ENCODE data around the gene ACBD4.

DNA sequence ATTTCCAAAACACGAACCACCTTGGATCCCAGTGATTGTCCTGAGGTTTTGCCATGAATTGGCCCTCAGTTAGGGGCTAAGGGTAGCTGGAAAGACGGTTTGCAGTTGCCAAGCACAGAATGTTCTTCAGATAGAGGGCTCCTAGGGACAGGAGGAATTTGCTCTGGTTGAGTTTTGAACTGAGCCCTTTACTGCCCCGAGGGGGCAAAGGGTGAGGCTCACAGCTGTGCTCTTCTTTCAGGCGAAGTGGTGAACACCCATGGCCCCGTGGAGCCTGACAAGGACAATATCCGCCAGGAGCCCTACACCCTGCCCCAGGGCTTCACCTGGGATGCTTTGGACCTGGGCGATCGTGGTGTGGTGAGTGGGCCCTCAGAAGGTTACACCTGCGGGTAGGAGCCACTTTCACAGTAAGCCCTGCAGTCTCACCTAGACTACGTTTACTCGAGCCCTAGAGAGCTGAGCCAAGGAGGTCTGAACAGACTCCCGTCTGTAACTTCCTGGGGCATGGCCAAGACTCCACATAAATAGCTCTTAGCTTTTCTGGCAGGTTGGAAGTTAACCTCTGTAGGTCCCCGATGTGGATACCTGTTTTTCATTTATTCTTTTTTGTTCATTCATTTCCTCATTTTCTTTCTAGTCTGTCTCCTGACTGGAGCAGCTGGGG lies 41.9 kb upstream of the ACBD4 start:
- TF ChIP-seq, protein P1, sequence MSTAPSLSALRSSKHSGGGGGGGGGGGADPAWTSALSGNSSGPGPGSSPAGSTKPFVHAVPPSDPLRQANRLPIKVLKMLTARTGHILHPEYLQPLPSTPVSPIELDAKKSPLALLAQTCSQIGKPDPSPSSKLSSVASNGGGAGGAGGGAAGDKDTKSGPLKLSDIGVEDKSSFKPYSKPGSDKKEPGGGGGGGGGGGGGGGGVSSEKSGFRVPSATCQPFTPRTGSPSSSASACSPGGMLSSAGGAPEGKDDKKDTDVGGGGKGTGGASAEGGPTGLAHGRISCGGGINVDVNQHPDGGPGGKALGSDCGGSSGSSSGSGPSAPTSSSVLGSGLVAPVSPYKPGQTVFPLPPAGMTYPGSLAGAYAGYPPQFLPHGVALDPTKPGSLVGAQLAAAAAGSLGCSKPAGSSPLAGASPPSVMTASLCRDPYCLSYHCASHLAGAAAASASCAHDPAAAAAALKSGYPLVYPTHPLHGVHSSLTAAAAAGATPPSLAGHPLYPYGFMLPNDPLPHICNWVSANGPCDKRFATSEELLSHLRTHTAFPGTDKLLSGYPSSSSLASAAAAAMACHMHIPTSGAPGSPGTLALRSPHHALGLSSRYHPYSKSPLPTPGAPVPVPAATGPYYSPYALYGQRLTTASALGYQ (CRISPR knock-in tag; IDR thresholded peaks at IDR 0.05): no peak
- TF ChIP-seq YEATS2 (CRISPR knock-in tag; IDR thresholded peaks at IDR 0.05; ENCODE audit: borderline replicate concordance) (no peak), NFE2 (CRISPR knock-in tag; IDR thresholded peaks at IDR 0.05) (no peak), HOXA7 (CRISPR knock-in tag; IDR thresholded peaks at IDR 0.05) (no peak), HNRNPLL (IDR thresholded peaks at IDR 0.05; ENCODE audit: low read depth, low read length, poor library complexity, severe bottlenecking) (no peak), CHD2 (IDR thresholded peaks at IDR 0.05; ENCODE audit: low read depth, low read length) (no peak), REST (IDR thresholded peaks at IDR 0.05; ENCODE audit: borderline replicate concordance in 1 of 2, low read depth in 1 of 2, low read length in 2 of 2) (no peak), EP300 (IDR thresholded peaks at IDR 0.05; ENCODE audit: low read depth in 2 of 2, low read length in 2 of 2) (no peak), EP300 (CRISPR knock-in tag; IDR thresholded peaks at IDR 0.05; ENCODE audit: borderline replicate concordance) (no peak), FOXM1 (CRISPR knock-in tag; IDR thresholded peaks at IDR 0.05) (no peak), ZNF607 (CRISPR knock-in tag; IDR thresholded peaks at IDR 0.05; ENCODE audit: borderline replicate concordance) (no peak), JUNB (CRISPR knock-in tag; IDR thresholded peaks at IDR 0.05; ENCODE audit: borderline replicate concordance) (no peak), ZNF124 (CRISPR knock-in tag; IDR thresholded peaks at IDR 0.05) (no peak)
- TF ChIP-seq, protein P2, sequence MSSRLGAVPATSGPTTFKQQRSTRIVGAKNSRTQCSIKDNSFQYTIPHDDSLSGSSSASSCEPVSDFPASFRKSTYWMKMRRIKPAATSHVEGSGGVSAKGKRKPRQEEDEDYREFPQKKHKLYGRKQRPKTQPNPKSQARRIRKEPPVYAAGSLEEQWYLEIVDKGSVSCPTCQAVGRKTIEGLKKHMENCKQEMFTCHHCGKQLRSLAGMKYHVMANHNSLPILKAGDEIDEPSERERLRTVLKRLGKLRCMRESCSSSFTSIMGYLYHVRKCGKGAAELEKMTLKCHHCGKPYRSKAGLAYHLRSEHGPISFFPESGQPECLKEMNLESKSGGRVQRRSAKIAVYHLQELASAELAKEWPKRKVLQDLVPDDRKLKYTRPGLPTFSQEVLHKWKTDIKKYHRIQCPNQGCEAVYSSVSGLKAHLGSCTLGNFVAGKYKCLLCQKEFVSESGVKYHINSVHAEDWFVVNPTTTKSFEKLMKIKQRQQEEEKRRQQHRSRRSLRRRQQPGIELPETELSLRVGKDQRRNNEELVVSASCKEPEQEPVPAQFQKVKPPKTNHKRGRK (CRISPR knock-in tag; IDR thresholded peaks at IDR 0.05): no peak
- TF ChIP-seq, protein P3, sequence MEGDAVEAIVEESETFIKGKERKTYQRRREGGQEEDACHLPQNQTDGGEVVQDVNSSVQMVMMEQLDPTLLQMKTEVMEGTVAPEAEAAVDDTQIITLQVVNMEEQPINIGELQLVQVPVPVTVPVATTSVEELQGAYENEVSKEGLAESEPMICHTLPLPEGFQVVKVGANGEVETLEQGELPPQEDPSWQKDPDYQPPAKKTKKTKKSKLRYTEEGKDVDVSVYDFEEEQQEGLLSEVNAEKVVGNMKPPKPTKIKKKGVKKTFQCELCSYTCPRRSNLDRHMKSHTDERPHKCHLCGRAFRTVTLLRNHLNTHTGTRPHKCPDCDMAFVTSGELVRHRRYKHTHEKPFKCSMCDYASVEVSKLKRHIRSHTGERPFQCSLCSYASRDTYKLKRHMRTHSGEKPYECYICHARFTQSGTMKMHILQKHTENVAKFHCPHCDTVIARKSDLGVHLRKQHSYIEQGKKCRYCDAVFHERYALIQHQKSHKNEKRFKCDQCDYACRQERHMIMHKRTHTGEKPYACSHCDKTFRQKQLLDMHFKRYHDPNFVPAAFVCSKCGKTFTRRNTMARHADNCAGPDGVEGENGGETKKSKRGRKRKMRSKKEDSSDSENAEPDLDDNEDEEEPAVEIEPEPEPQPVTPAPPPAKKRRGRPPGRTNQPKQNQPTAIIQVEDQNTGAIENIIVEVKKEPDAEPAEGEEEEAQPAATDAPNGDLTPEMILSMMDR (CRISPR knock-in tag; IDR thresholded peaks at IDR 0.05): no peak
